Measurements from ENCODE around the gene CCDC69.

DNA sequence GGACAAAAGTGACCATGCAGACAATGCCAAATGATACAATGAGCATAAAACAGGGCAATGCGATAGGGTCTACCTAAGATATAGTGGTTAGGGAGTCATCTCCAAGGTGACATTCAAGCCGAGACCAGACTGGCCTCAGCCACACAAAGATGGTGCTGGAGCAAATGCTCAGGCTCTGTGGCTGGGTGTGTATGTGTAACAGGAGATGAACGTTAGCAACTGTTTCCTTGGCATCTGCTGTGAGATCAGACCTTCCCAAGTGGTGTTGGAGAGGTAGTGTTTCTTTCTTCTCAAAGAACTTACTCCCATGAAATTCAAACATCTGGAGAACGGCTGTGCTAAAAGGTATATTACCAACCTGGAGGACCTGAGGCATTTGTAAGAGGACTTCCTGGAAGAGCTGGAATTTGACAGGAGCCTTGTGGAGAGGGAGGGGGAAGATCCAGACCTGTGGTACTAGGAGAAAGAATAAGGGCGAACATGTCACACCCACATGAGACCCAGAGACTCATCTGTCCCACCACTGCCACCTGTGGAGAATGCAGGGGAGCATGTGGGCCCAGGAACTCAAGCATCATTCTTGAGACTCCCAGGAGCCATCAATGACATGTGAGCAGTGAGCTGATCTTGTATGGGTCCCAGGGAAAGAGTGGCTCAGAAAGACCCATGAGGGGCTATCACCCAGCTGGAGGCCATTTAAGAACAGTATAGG, 45.0 kb downstream of the CCDC69 start:
- no peak for TF ChIP-seq POLR2AphosphoS5 (IDR thresholded peaks at IDR 0.05; ENCODE audit: low read depth, low read length)
- TF ChIP-seq POLR2A (IDR thresholded peaks at IDR 0.05; ENCODE audit: low read depth, low read length): no peak
- TF ChIP-seq TAF1 (IDR thresholded peaks at IDR 0.05; ENCODE audit: borderline replicate concordance, low read depth, low read length): no peak
